Liver (tissue), 9 donors: ENCODE results near the gene CDH13. TPM values are rescaled to one million over a fixed set of nuclear protein-coding genes. Genes with fewer than 3 reads are reported as not detected.

Source experiments
- DNase-seq: peaks from one replicate; pipeline ENCODE4 v3.0.0-alpha.2; 2017; ENCODE audit warnings: low spot score
- H3K27ac ChIP-seq, 2 donors: one replicate each; pipeline ENCODE4 v1.7.0; 2013; ENCODE audit warnings: inconsistent platforms in 2 of 2, low read length in 2 of 2, control low read depth in 1 of 2, low read depth in 1 of 2, mild to moderate bottlenecking in 1 of 2
- H3K27me3 ChIP-seq, 4 donors: one replicate each; pipeline versions ENCODE4 v1.6.1 to v1.7.0; 2013; ENCODE audit warnings: low read length in 3 of 4, inconsistent platforms in 1 of 4, mild to moderate bottlenecking in 1 of 4, moderate library complexity in 1 of 4; ENCODE audit not compliant: control insufficient read depth in 4 of 4, insufficient read depth in 4 of 4
- H3K36me3 ChIP-seq, 4 donors: one replicate each; pipeline versions ENCODE4 v1.6.1 to v1.7.0; 2013; ENCODE audit warnings: low read length in 3 of 4, mild to moderate bottlenecking in 3 of 4, low read depth in 1 of 4, moderate library complexity in 1 of 4; ENCODE audit not compliant: control insufficient read depth in 4 of 4, insufficient read depth in 3 of 4
- H3K4me1 ChIP-seq, 4 donors: one replicate each; pipeline versions ENCODE4 v1.6.1 to v1.7.0; 2013; ENCODE audit warnings: low read length in 3 of 4, mild to moderate bottlenecking in 3 of 4, moderate library complexity in 1 of 4; ENCODE audit not compliant: control insufficient read depth in 4 of 4, insufficient read depth in 4 of 4
- H3K4me3 ChIP-seq, 3 donors: one replicate each; pipeline versions ENCODE4 v1.6.1 to v1.7.0; 2013; ENCODE audit warnings: low read length in 3 of 3, control low read depth in 1 of 3, low read depth in 1 of 3, mild to moderate bottlenecking in 1 of 3
- H3K9ac ChIP-seq, 2 donors: one replicate each; pipeline ENCODE4 v1.7.0; 2013; ENCODE audit warnings: low read length in 2 of 2, mild to moderate bottlenecking in 2 of 2, moderate library complexity in 2 of 2, control low read depth in 1 of 2, low read depth in 1 of 2
- H3K9me3 ChIP-seq, 4 donors: one replicate each; pipeline versions ENCODE4 v1.6.1 to v1.7.0; 2013; ENCODE audit warnings: low read length in 3 of 4; ENCODE audit not compliant: control insufficient read depth in 4 of 4
- EGR1 ChIP-seq, 2 donors: IDR thresholded peaks; 2 replicates each; pipeline ENCODE4 v1.6.1; 2016 to 2018; ENCODE audit warnings: antibody characterized with exemption in 2 of 2, low read depth in 2 of 2
- FOXA1 ChIP-seq: IDR thresholded peaks from 2 replicates; pipeline ENCODE4 v1.6.1; 2016; ENCODE audit warnings: antibody characterized with exemption
- FOXA2 ChIP-seq: IDR thresholded peaks from 2 replicates; pipeline ENCODE4 v1.6.1; 2016; ENCODE audit warnings: antibody characterized with exemption
- GABPA ChIP-seq, 2 donors: IDR thresholded peaks in 1 of 2; conservative IDR thresholded peaks in 1 of 2; 2 replicates each; pipeline ENCODE4 v1.6.1; 2016; ENCODE audit warnings: antibody characterized with exemption in 2 of 2, mild to moderate bottlenecking in 1 of 2, moderate library complexity in 1 of 2
- HNF4A ChIP-seq, 2 donors: conservative IDR thresholded peaks; 2 replicates each; pipeline ENCODE4 v1.6.1; 2016; ENCODE audit warnings: antibody characterized with exemption in 2 of 2, mild to moderate bottlenecking in 2 of 2
- HNF4G ChIP-seq: IDR thresholded peaks from 2 replicates; pipeline ENCODE4 v1.6.1; 2016; ENCODE audit warnings: antibody characterized with exemption
- JUND ChIP-seq, 2 donors: IDR thresholded peaks; 2 replicates each; pipeline ENCODE4 v1.6.1; 2016; ENCODE audit warnings: antibody characterized with exemption in 2 of 2
- NR2F2 ChIP-seq: IDR thresholded peaks from 2 replicates; pipeline ENCODE4 v1.6.1; 2016; ENCODE audit warnings: antibody characterized with exemption
- RAD21 ChIP-seq, 2 donors: IDR thresholded peaks; 2 replicates each; pipeline ENCODE4 v1.6.1; 2016; ENCODE audit warnings: antibody characterized with exemption in 2 of 2, mild to moderate bottlenecking in 2 of 2
- RXRA ChIP-seq, 2 donors: IDR thresholded peaks; 2 replicates each; pipeline ENCODE4 v1.6.1; 2017 to 2018; ENCODE audit warnings: antibody characterized with exemption in 2 of 2, mild to moderate bottlenecking in 1 of 2
- SP1 ChIP-seq: IDR thresholded peaks from 2 replicates; pipeline ENCODE4 v1.6.1; 2018; ENCODE audit warnings: antibody characterized with exemption, mild to moderate bottlenecking
- TAF1 ChIP-seq: conservative IDR thresholded peaks from 2 replicates; pipeline ENCODE4 v1.6.1; 2016; ENCODE audit warnings: antibody characterized with exemption, mild to moderate bottlenecking
- YY1 ChIP-seq: IDR thresholded peaks from 2 replicates; pipeline ENCODE4 v1.6.1; 2016; ENCODE audit warnings: antibody characterized with exemption, mild to moderate bottlenecking
- WGBS: extraction: QIAGEN DNeasy Blood & Tissue Kit; methylation state at CpG from one replicate; pipeline ENCODE4 v1.1.7; 2013; 5-methylcytosine and 5-hydroxymethylcytosine counted together
- polyA plus RNA-seq, 2 donors: library from polyadenylated mRNA; stranded (reverse) in 1 of 2; unstranded in 1 of 2; fragments of 200-250 nt in 1 of 2; fragments of >200 nt in 1 of 2; fragmentation: Nextera tagmentation in 1 of 2; extraction: Ambion mirVana in 1 of 2; gene quantifications; one replicate each; pipeline versions ENCODE4 v1.2.1 to v1.2.3, GENCODE V29; 2013 to 2015
- total RNA-seq, 2 donors: library from RNA; depleted of rRNA; stranded (reverse); fragments of >200 nt; gene quantifications; one replicate each; pipeline ENCODE4 v1.2.3, GENCODE V29; 2014
- TF ChIP-seq, protein P1 (sequence below): fragments of 150-350 bp; IDR thresholded peaks from 2 replicates; pipeline ENCODE4 v1.5.1; 2017; ENCODE audit warnings: improper control_type of control experiment, low read depth, low read length; ENCODE audit not compliant: missing input control
- TF ChIP-seq, protein P2 (sequence below): IDR thresholded peaks from 2 replicates; pipeline ENCODE4 v1.6.1; 2016; ENCODE audit warnings: antibody characterized with exemption
- TF ChIP-seq, protein P3 (sequence below): IDR thresholded peaks from 2 replicates; pipeline ENCODE4 v1.6.1; 2016; ENCODE audit warnings: antibody characterized with exemption
- TF ChIP-seq, protein P4 (sequence below): IDR thresholded peaks from 2 replicates; pipeline ENCODE4 v1.6.1; 2016; ENCODE audit warnings: antibody characterized with exemption
- TF ChIP-seq, protein P5 (sequence below): IDR thresholded peaks from 2 replicates; pipeline ENCODE4 v1.6.1; 2016; ENCODE audit warnings: antibody characterized with exemption, mild to moderate bottlenecking
- donor health status: healthy.
- donor health status: healthy.
- donor health status: healthy.
- donor health status: healthy.
- donor health status: healthy.

Gene CDH13
- total and polyA plus RNA-seq, 4 donors: 0.21 to 1.5 (median 0.58) TPM

DNA sequence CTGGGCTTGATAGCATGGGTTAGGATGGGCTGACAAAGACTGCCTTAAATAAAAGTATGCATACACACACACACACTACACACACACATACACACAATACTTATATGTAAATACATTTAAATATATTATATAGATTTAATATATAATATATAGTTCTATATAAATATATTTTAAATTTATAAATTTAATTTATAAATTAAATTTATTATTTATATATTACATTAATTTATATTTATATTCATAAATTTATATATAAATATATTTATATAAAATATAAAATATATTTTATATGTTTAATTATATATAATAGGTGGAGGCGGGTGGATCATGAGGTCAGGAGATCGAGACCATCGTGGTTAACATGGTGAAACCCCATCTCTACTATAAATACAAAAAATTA is 83.2 kb downstream of the CDH13 start:
- Histone ChIP-seq H3K4me1 (no peaks in the 10 kb centered on the region), H3K27ac (no peak overlapping the region), H3K27me3 (no peaks in the 10 kb centered on the region), H3K9me3 (no peaks in the 10 kb centered on the region), H3K36me3 (no peaks in the 10 kb centered on the region), H3K4me3 (no peak overlapping the region), H3K9ac (no peak overlapping the region)
- TF ChIP-seq FOXA1 (no peak), TAF1 (no peak), FOXA2 (no peak), HNF4G (no peak), RAD21 (IDR thresholded peaks at IDR 0.05) (no peak), SP1 (no peak), JUND (IDR thresholded peaks at IDR 0.05) (no peak), GABPA (IDR thresholded peaks at IDR 0.05 in 1 of 2, conservative IDR thresholded peaks at IDR 0.05 in 1 of 2) (no peak), YY1 (no peak)
- TF ChIP-seq, protein P1, sequence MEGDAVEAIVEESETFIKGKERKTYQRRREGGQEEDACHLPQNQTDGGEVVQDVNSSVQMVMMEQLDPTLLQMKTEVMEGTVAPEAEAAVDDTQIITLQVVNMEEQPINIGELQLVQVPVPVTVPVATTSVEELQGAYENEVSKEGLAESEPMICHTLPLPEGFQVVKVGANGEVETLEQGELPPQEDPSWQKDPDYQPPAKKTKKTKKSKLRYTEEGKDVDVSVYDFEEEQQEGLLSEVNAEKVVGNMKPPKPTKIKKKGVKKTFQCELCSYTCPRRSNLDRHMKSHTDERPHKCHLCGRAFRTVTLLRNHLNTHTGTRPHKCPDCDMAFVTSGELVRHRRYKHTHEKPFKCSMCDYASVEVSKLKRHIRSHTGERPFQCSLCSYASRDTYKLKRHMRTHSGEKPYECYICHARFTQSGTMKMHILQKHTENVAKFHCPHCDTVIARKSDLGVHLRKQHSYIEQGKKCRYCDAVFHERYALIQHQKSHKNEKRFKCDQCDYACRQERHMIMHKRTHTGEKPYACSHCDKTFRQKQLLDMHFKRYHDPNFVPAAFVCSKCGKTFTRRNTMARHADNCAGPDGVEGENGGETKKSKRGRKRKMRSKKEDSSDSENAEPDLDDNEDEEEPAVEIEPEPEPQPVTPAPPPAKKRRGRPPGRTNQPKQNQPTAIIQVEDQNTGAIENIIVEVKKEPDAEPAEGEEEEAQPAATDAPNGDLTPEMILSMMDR: no peak
- WGBS: 73% methylated on average over 3 of the region's 3 CpGs
- DNase-seq: no peak

DNA sequence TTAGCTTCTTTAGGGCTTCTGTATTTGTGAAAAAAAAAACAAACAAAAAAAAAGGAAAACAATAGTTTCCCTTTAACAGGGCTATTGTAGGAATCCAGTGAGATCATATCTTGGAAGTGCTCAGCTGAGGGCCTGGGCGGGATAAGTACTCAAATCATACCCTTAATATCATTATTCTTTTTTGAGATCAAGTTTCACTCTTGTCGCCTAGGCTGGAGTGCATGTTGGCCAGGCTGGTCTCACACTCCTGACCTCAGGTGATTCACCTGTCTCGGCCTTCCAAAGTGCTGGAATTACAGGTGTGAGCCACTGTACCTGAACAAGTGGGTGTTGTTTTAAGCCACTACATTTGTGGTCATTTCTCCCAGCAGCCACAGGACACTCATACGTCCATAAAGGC is 87.0 kb downstream of the CDH13 start:
- H3K9me3 ChIP-seq: no peaks in the 10 kb centered on the region
- 82% methylated on average over 4 of the region's 4 CpGs for WGBS
- H3K27ac ChIP-seq: no peak overlapping the region
- no peaks in the 10 kb centered on the region for H3K36me3 ChIP-seq
- TF ChIP-seq TAF1 (no peak), GABPA (IDR thresholded peaks at IDR 0.05 in 1 of 2, conservative IDR thresholded peaks at IDR 0.05 in 1 of 2) (no peak), SP1 (no peak), RAD21 (IDR thresholded peaks at IDR 0.05) (no peak), YY1 (no peak), EGR1 (IDR thresholded peaks at IDR 0.05; ENCODE audit: low read depth in 2 of 2) (no peak), RXRA (IDR thresholded peaks at IDR 0.05) (no peak), FOXA1 (no peak), FOXA2 (no peak), HNF4A (conservative IDR thresholded peaks at IDR 0.05) (no peak), JUND (IDR thresholded peaks at IDR 0.05) (no peak), HNF4G (no peak), NR2F2 (no peak)
- TF ChIP-seq, protein P1: no peak
- TF ChIP-seq, protein P2, sequence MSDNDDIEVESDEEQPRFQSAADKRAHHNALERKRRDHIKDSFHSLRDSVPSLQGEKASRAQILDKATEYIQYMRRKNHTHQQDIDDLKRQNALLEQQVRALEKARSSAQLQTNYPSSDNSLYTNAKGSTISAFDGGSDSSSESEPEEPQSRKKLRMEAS: no peak
- TF ChIP-seq, protein P3, sequence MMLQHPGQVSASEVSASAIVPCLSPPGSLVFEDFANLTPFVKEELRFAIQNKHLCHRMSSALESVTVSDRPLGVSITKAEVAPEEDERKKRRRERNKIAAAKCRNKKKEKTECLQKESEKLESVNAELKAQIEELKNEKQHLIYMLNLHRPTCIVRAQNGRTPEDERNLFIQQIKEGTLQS: no peak
- TF ChIP-seq, protein P4, sequence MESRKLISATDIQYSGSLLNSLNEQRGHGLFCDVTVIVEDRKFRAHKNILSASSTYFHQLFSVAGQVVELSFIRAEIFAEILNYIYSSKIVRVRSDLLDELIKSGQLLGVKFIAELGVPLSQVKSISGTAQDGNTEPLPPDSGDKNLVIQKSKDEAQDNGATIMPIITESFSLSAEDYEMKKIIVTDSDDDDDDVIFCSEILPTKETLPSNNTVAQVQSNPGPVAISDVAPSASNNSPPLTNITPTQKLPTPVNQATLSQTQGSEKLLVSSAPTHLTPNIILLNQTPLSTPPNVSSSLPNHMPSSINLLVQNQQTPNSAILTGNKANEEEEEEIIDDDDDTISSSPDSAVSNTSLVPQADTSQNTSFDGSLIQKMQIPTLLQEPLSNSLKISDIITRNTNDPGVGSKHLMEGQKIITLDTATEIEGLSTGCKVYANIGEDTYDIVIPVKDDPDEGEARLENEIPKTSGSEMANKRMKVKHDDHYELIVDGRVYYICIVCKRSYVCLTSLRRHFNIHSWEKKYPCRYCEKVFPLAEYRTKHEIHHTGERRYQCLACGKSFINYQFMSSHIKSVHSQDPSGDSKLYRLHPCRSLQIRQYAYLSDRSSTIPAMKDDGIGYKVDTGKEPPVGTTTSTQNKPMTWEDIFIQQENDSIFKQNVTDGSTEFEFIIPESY: no peak
- TF ChIP-seq, protein P5, sequence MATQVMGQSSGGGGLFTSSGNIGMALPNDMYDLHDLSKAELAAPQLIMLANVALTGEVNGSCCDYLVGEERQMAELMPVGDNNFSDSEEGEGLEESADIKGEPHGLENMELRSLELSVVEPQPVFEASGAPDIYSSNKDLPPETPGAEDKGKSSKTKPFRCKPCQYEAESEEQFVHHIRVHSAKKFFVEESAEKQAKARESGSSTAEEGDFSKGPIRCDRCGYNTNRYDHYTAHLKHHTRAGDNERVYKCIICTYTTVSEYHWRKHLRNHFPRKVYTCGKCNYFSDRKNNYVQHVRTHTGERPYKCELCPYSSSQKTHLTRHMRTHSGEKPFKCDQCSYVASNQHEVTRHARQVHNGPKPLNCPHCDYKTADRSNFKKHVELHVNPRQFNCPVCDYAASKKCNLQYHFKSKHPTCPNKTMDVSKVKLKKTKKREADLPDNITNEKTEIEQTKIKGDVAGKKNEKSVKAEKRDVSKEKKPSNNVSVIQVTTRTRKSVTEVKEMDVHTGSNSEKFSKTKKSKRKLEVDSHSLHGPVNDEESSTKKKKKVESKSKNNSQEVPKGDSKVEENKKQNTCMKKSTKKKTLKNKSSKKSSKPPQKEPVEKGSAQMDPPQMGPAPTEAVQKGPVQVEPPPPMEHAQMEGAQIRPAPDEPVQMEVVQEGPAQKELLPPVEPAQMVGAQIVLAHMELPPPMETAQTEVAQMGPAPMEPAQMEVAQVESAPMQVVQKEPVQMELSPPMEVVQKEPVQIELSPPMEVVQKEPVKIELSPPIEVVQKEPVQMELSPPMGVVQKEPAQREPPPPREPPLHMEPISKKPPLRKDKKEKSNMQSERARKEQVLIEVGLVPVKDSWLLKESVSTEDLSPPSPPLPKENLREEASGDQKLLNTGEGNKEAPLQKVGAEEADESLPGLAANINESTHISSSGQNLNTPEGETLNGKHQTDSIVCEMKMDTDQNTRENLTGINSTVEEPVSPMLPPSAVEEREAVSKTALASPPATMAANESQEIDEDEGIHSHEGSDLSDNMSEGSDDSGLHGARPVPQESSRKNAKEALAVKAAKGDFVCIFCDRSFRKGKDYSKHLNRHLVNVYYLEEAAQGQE: no peak
- no peak for DNase-seq
- H3K4me3 ChIP-seq: no peak overlapping the region
- H3K9ac ChIP-seq: no peak overlapping the region
- no peaks in the 10 kb centered on the region for H3K4me1 ChIP-seq
- H3K27me3 ChIP-seq: peaks cover 0 to 6% (median 0%) of the 10 kb centered on the region in 4 donors
